Keratinocyte (primary cell): ENCODE results near the gene TAF4B. TPM values are rescaled to one million over a fixed set of nuclear protein-coding genes. Genes with fewer than 3 reads are reported as not detected.

Experiments used
- DNase-seq: peaks from one replicate; pipeline ENCODE4 v3.0.0-alpha.2; 2011; ENCODE audit warnings: low read depth, missing footprints, low spot score
- FAIRE-seq: peaks from 2 replicates; lab custom pipeline; 2011; peaks lifted over from hg19 to GRCh38; lab: Jason Lieb, UNC
- H2AFZ ChIP-seq: 2 replicates; pipeline ENCODE4 v1.6.0; 2012; ENCODE audit warnings: low read length, control low read depth, inconsistent platforms; ENCODE audit not compliant: control insufficient read depth
- H3K27ac ChIP-seq: 2 replicates; pipeline ENCODE4 v1.5.1; 2011; ENCODE audit warnings: low read length; ENCODE audit not compliant: control insufficient read depth, insufficient read depth
- H3K27me3 ChIP-seq: 3 replicates; pipeline ENCODE4 v1.6.0; 2011; ENCODE audit warnings: low read length; ENCODE audit not compliant: control insufficient read depth, insufficient read depth; ENCODE audit errors: extremely low read depth
- H3K36me3 ChIP-seq, 2 experiments: 2 replicates in 1 of 2; 3 replicates in 1 of 2; pipeline ENCODE4 v1.5.1; 2011; ENCODE audit warnings: low read length in 2 of 2, mild to moderate bottlenecking in 1 of 2; ENCODE audit not compliant: control insufficient read depth in 2 of 2, insufficient read depth in 2 of 2; ENCODE audit errors: extremely low read depth in 1 of 2
- H3K4me1 ChIP-seq: 3 replicates; pipeline ENCODE4 v1.5.1; 2011; ENCODE audit warnings: low read length; ENCODE audit not compliant: control insufficient read depth, insufficient read depth; ENCODE audit errors: extremely low read depth
- H3K4me2 ChIP-seq: 3 replicates; pipeline ENCODE4 v1.6.0; 2011; ENCODE audit warnings: low read depth, low read length; ENCODE audit not compliant: control insufficient read depth, insufficient read depth; ENCODE audit errors: extremely low read depth
- H3K4me3 ChIP-seq, 3 experiments: fragments of 200-600 bp in 1 of 3; sonication (generic) in 1 of 3; 2 replicates in 2 of 3; 3 replicates in 1 of 3; pipeline ENCODE4 v1.5.1; 2011 to 2016; ENCODE audit warnings: low read length in 3 of 3, mild to moderate bottlenecking in 3 of 3, control low read depth in 2 of 3, inconsistent platforms in 1 of 3, low read depth in 1 of 3, mixed read lengths in 1 of 3, mixed run types in 1 of 3, moderate library complexity in 1 of 3; ENCODE audit not compliant: control insufficient read depth in 2 of 3, insufficient read depth in 2 of 3; ENCODE audit errors: extremely low read depth in 1 of 3
- H3K79me2 ChIP-seq: 2 replicates; pipeline ENCODE4 v1.6.0; 2012; ENCODE audit warnings: low read length; ENCODE audit not compliant: control insufficient read depth, insufficient read depth
- H3K9ac ChIP-seq: 3 replicates; pipeline ENCODE4 v1.6.0; 2011; ENCODE audit warnings: low read length; ENCODE audit not compliant: control insufficient read depth, insufficient read depth; ENCODE audit errors: extremely low read depth
- H3K9me1 ChIP-seq: 3 replicates; pipeline ENCODE4 v1.6.0; 2011; ENCODE audit warnings: low read length; ENCODE audit not compliant: control insufficient read depth, insufficient read depth; ENCODE audit errors: extremely low read depth
- H3K9me3 ChIP-seq: 2 replicates; pipeline ENCODE4 v1.5.1; 2012; ENCODE audit warnings: low read depth, low read length; ENCODE audit not compliant: control insufficient read depth
- H4K20me1 ChIP-seq: 3 replicates; pipeline ENCODE4 v1.6.0; 2011; ENCODE audit warnings: low read length; ENCODE audit not compliant: control insufficient read depth, insufficient read depth; ENCODE audit errors: extremely low read depth
- CTCF ChIP-seq, 3 experiments: IDR thresholded peaks in 1 of 3; conservative IDR thresholded peaks in 1 of 3; optimal IDR thresholded peaks in 1 of 3; 2 replicates in 2 of 3; 3 replicates in 1 of 3; pipeline versions ENCODE3 to v1.5.1; 2011; ENCODE audit warnings: low read length in 3 of 3, mild to moderate bottlenecking in 3 of 3, moderate library complexity in 2 of 3, control low read depth in 1 of 3, inconsistent platforms in 1 of 3; ENCODE audit not compliant: insufficient read depth in 2 of 3; ENCODE audit errors: extremely low read depth in 1 of 3
- EZH2 ChIP-seq: IDR thresholded peaks from one replicate; pipeline ENCODE4 v1.6.1; 2012; ENCODE audit warnings: inconsistent platforms, mild to moderate bottlenecking, low read length, moderate library complexity
- dilution Hi-C: fragments of 300-500 bp; cut with MboI; formaldehyde crosslinking; loops from one replicate; pipeline ENCODE4 v1.7.0; 2020; ENCODE audit warnings: low sequenced_read_pairs; ENCODE audit not compliant: extremely low pct_ligation_motif_present
- polyA plus RNA-seq, 5 experiments: library from polyadenylated mRNA; depleted of rRNA in 3 of 5; stranded (reverse) in 3 of 5; stranded (forward) in 1 of 5; unstranded in 1 of 5; fragments of >200 nt; gene quantifications; 1 replicate in 1 of 5; 2 replicates in 3 of 5; 3 replicates in 1 of 5; pipeline versions ENCODE4 v1.2.1 to v1.2.3, GENCODE V29; 2011 to 2012; ENCODE audit warnings: missing spikeins in 2 of 5, low read depth in 1 of 5, low replicate concordance in 1 of 5

Gene TAF4B
- polyA plus RNA-seq, 1 donor (not counting 4 experiments of a cell fraction or from before 2014, with no cell fraction given) = 5.9 TPM

- Histone ChIP-seq H3K4me2 (no peak overlapping the region), H3K9ac (no peak overlapping the region), H4K20me1 (no peaks in the 10 kb centered on the region), H3K9me3 (no peaks in the 10 kb centered on the region), H2AFZ (no peak overlapping the region), H3K36me3 (no peaks in the 10 kb centered on the region), H3K27me3 (no peaks in the 10 kb centered on the region), H3K4me3 (no peak overlapping the region), H3K4me1 (no peaks in the 10 kb centered on the region), H3K27ac (no peak overlapping the region), H3K9me1 (no peaks in the 10 kb centered on the region), H3K79me2 (no peaks in the 10 kb centered on the region)
- dilution Hi-C loops = no loop called here
- no peak for FAIRE-seq
- no peak for TF ChIP-seq EZH2
- no peak for TF ChIP-seq CTCF (optimal IDR thresholded peaks at IDR 0.05 in 1 of 3, IDR thresholded peaks at IDR 0.05 in 1 of 3, conservative IDR thresholded peaks at IDR 0.05 in 1 of 3; ENCODE audit: extremely low read depth in 1 of 3, insufficient read depth in 2 of 3, low read length in 3 of 3)
- no peak for DNase-seq
Measured at GRCh38 chr18:26206488-26206887, 19.8 kb upstream of the TAF4B start.

GRCh38 chr18:26207937-26208336, 18.3 kb upstream of the TAF4B start:
- Histone ChIP-seq H3K27ac (no peak overlapping the region), H3K36me3 (no peaks in the 10 kb centered on the region), H3K79me2 (no peaks in the 10 kb centered on the region), H2AFZ (no peak overlapping the region), H3K27me3 (no peaks in the 10 kb centered on the region), H3K9me3 (no peaks in the 10 kb centered on the region), H3K4me3 (no peak overlapping the region), H3K4me2 (no peak overlapping the region), H3K9ac (no peak overlapping the region), H3K4me1 (no peaks in the 10 kb centered on the region), H4K20me1 (no peaks in the 10 kb centered on the region), H3K9me1 (no peaks in the 10 kb centered on the region)
- dilution Hi-C loops = no loop called here
- no peak for FAIRE-seq
- DNase-seq = no peak
- TF ChIP-seq CTCF (optimal IDR thresholded peaks at IDR 0.05 in 1 of 3, IDR thresholded peaks at IDR 0.05 in 1 of 3, conservative IDR thresholded peaks at IDR 0.05 in 1 of 3; ENCODE audit: extremely low read depth in 1 of 3, insufficient read depth in 2 of 3, low read length in 3 of 3) (no peak), EZH2 (no peak)
